Measurements from ENCODE around the gene ZNF593.

- no peak for TF ChIP-seq ZNF70 (CRISPR knock-in tag; IDR thresholded peaks at IDR 0.05)
- no peak for TF ChIP-seq RARB (CRISPR knock-in tag; IDR thresholded peaks at IDR 0.05)
- TF ChIP-seq TOX (CRISPR knock-in tag; IDR thresholded peaks at IDR 0.05; ENCODE audit: borderline replicate concordance): no peak
- TF ChIP-seq PATZ1 (CRISPR knock-in tag; IDR thresholded peaks at IDR 0.05; ENCODE audit: borderline replicate concordance): no peak
- TF ChIP-seq PPARA (CRISPR knock-in tag; IDR thresholded peaks at IDR 0.05; ENCODE audit: borderline replicate concordance): no peak
- TF ChIP-seq ARNTL (CRISPR knock-in tag; IDR thresholded peaks at IDR 0.05; ENCODE audit: borderline replicate concordance, low read depth): no peak
- TF ChIP-seq GLIS3 (CRISPR knock-in tag; IDR thresholded peaks at IDR 0.05): no peak
- no peak for TF ChIP-seq ZC3H10 (CRISPR knock-in tag; IDR thresholded peaks at IDR 0.05)
- TF ChIP-seq CREB5 (CRISPR knock-in tag; IDR thresholded peaks at IDR 0.05; ENCODE audit: low read depth): no peak
- TF ChIP-seq OSR1 (CRISPR knock-in tag; IDR thresholded peaks at IDR 0.05): no peak
- no peak for TF ChIP-seq ZFP3 (CRISPR knock-in tag; IDR thresholded peaks at IDR 0.05)
- no peak for TF ChIP-seq ZFP30 (CRISPR knock-in tag; IDR thresholded peaks at IDR 0.05)
- TF ChIP-seq CSRNP3 (CRISPR knock-in tag; IDR thresholded peaks at IDR 0.05): no peak
- no peak for TF ChIP-seq TCF4 (CRISPR knock-in tag; IDR thresholded peaks at IDR 0.05; ENCODE audit: borderline replicate concordance)
Observed at GRCh38 chr1:26163684-26164035, 6.0 kb upstream of the ZNF593 start.
